K562 (cell line): Measurements from ENCODE around the gene SLC6A16. TPM values are rescaled to one million over a fixed set of nuclear protein-coding genes. Genes with fewer than 3 reads are reported as not detected.
A peak's percentile ranks its signal among the peaks of the same experiment; 100 is the strongest.

ENCODE experiments used
- ATAC-seq: fragments of 200-7000 bp; cut with Tn5 transposase; 3 replicates; pipeline ENCODE4 v1.9.1; 2020; ENCODE audit warnings: moderate library complexity
- BruUV-seq: library from RNA; stranded (reverse); fragments of 400-500 nt; replicated peaks from 2 replicates; lab custom pipeline; 2021; lab: Mats Ljungman, UMichigan
- CTCF ChIA-PET: fragments of 300-600 bp; formaldehyde crosslinking; extraction: SDS; loops from one replicate; lab custom pipeline; 2021; ENCODE audit warnings: low intra/inter-chr PET ratio; lab: Yijun Ruan, JAX
- POLR2A ChIA-PET: fragments of 300-600, 350-650 bp; sonication (Branson Sonifier 250); formaldehyde crosslinking; extraction: SDS; loops from one replicate; lab custom pipeline; 2021; ENCODE audit warnings: antibody characterized with exemption, inconsistent platforms; lab: Yijun Ruan, JAX
- DNase-seq, 4 experiments: peaks; one replicate each; pipeline versions ENCODE4 v3.0.0 to v3.0.0-alpha.2; 2011 to 2018; ENCODE audit warnings: low spot score in 3 of 4, mixed read lengths in 3 of 4; ENCODE audit errors: extremely low read depth in 1 of 4
- FAIRE-seq: peaks from 2 replicates; lab custom pipeline; 2011; peaks lifted over from hg19 to GRCh38; lab: Jason Lieb, UNC
- H2AFZ ChIP-seq: 2 replicates; pipeline ENCODE4 v1.6.0; 2011; ENCODE audit warnings: low read depth, low read length, control low read depth, inconsistent platforms
- H3K27ac ChIP-seq: fragments of 200-600 bp; 3 replicates; pipeline ENCODE4 v1.8.0; 2011; ENCODE audit warnings: low read depth, mild to moderate bottlenecking, control low read depth, inconsistent platforms, low read length, moderate library complexity, mixed read lengths; ENCODE audit errors: extremely low read depth
- H3K27me3 ChIP-seq, 2 experiments: fragments of 300-600 bp in 1 of 2; 2 replicates in 1 of 2; 3 replicates in 1 of 2; pipeline versions ENCODE4 v1.6.0 to v1.8.0; 2011; ENCODE audit warnings: inconsistent platforms in 2 of 2, low read length in 2 of 2, mild to moderate bottlenecking in 1 of 2, mixed read lengths in 1 of 2, moderate library complexity in 1 of 2; ENCODE audit not compliant: control insufficient read depth in 2 of 2, insufficient read depth in 2 of 2
- H3K36me3 ChIP-seq: fragments of 300-600 bp; 3 replicates; pipeline ENCODE4 v1.8.0; 2011; ENCODE audit warnings: mild to moderate bottlenecking, low read length, inconsistent platforms; ENCODE audit not compliant: control insufficient read depth, insufficient read depth
- H3K4me1 ChIP-seq, 2 experiments: fragments of 200-600 bp in 1 of 2; replicated peaks in 1 of 2; 2 replicates in 1 of 2; 3 replicates in 1 of 2; pipeline versions ENCODE4 v1.5.1 to v1.8.0; 2011; ENCODE audit warnings: inconsistent platforms in 2 of 2, low read length in 2 of 2, mild to moderate bottlenecking in 1 of 2, mixed read lengths in 1 of 2, moderate library complexity in 1 of 2; ENCODE audit not compliant: control insufficient read depth in 2 of 2, insufficient read depth in 2 of 2
- H3K4me2 ChIP-seq: 2 replicates; pipeline ENCODE4 v1.6.1; 2011; ENCODE audit warnings: low read length, control low read depth, inconsistent platforms, mixed read lengths; ENCODE audit not compliant: insufficient read depth
- H3K4me3 ChIP-seq: fragments of 200-600 bp; sonication (generic), shearing (Covaris generic); 2 replicates; pipeline ENCODE4 v1.5.1; 2016; ENCODE audit warnings: control low read depth, inconsistent platforms
- H3K79me2 ChIP-seq: fragments of 200-600 bp; 3 replicates; pipeline ENCODE4 v1.8.0; 2011; ENCODE audit warnings: low read length, inconsistent platforms; ENCODE audit not compliant: control insufficient read depth, insufficient read depth
- H3K9ac ChIP-seq, 2 experiments: 2 replicates each; pipeline versions ENCODE4 v1.6.0 to v1.6.1; 2011; ENCODE audit warnings: low read depth in 2 of 2, low read length in 2 of 2, control low read depth in 1 of 2, inconsistent platforms in 1 of 2, mild to moderate bottlenecking in 1 of 2, mixed read lengths in 1 of 2; ENCODE audit not compliant: insufficient read depth in 1 of 2
- H3K9me1 ChIP-seq: one replicate; pipeline ENCODE4 v1.6.0; 2011; ENCODE audit warnings: inconsistent platforms, mild to moderate bottlenecking, low read length, moderate library complexity; ENCODE audit not compliant: control insufficient read depth, insufficient read depth
- H3K9me3 ChIP-seq: replicated peaks from 2 replicates; pipeline ENCODE4 v1.5.1; 2011; ENCODE audit warnings: low read depth, low read length, inconsistent platforms; ENCODE audit not compliant: control insufficient read depth, insufficient read depth
- H4K20me1 ChIP-seq: replicated peaks from 2 replicates; pipeline ENCODE4 v1.6.1; 2011; ENCODE audit warnings: low read length, inconsistent platforms, mixed read lengths; ENCODE audit not compliant: control insufficient read depth, insufficient read depth
- BDP1 ChIP-seq: IDR thresholded peaks from 3 replicates; pipeline ENCODE4 v1.6.1; 2011; ENCODE audit not compliant: insufficient read length, insufficient read depth
- BHLHE40 ChIP-seq: IDR thresholded peaks from 2 replicates; pipeline ENCODE4 v1.6.1; 2011; ENCODE audit warnings: low read length, improper control_type of control experiment
- CCAR2 ChIP-seq: fragments of 200-400 bp; formaldehyde crosslinking; IDR thresholded peaks from 2 replicates; pipeline ENCODE4 v1.6.1; 2017; ENCODE audit warnings: mild to moderate bottlenecking, low read depth, low read length
- FIP1L1 ChIP-seq: fragments of 200-400 bp; formaldehyde crosslinking; IDR thresholded peaks from 2 replicates; pipeline ENCODE4 v1.6.1; 2018; ENCODE audit warnings: mild to moderate bottlenecking, low read depth, low read length; ENCODE audit not compliant: poor library complexity, severe bottlenecking
- FUS ChIP-seq: fragments of 200-400 bp; formaldehyde crosslinking; optimal IDR thresholded peaks from 2 replicates; pipeline ENCODE3; 2017; ENCODE audit warnings: low read depth, low read length
- ZNF263 ChIP-seq: sonication (generic); formaldehyde crosslinking; IDR thresholded peaks from 2 replicates; pipeline ENCODE4 v1.8.0; 2022; ENCODE audit warnings: mild to moderate bottlenecking, missing genetic modification reagents, borderline replicate concordance
- ZNF830 ChIP-seq: fragments of 250-450 bp; sonication (Bioruptor Pico); IDR thresholded peaks from 2 replicates; pipeline ENCODE4 v1.5.0; 2021; ENCODE audit warnings: mild to moderate bottlenecking
- WGBS: fragments of 100-300 bp; shearing (Covaris generic); methylation state at CpG from one replicate; pipeline ENCODE4 v1.1.6; 2016; ENCODE audit warnings: low coverage, mixed read lengths; ENCODE audit not compliant: insufficient coverage; ENCODE audit errors: missing lambda C conversion rate; 5-methylcytosine and 5-hydroxymethylcytosine counted together
- in situ Hi-C: fragments of 300-500 bp; cut with MboI; formaldehyde crosslinking; loops from 4 replicates; pipeline ENCODE4 v1.15.0; 2018; ENCODE audit warnings: inconsistent platforms, mixed read lengths
- intact Hi-C: fragments of 100-400 bp; cut with micrococcal nuclease; formaldehyde crosslinking; loops from 2 replicates; pipeline ENCODE4 v1.14.2; 2022
- polyA plus RNA-seq, 8 experiments: library from polyadenylated mRNA; depleted of rRNA in 4 of 8; stranded (reverse) in 5 of 8; unstranded in 3 of 8; fragments of >200 nt; fragmentation: Nextera tagmentation in 2 of 8; fragmentation: Illumina TruSeq in 1 of 8; extraction: Ambion mirVana in 2 of 8; extraction: Trizol in 1 of 8; gene quantifications; 2 replicates each; pipeline versions ENCODE4 v1.2.1 to v1.2.3, GENCODE V29; 2011 to 2014; ENCODE audit warnings: inconsistent platforms in 1 of 8, missing spikeins in 1 of 8
- total RNA-seq, 7 experiments: library from RNA; depleted of rRNA in 6 of 7; stranded (reverse); fragments of >200 nt in 6 of 7; fragmentation: Illumina TruSeq in 2 of 7; extraction: Trizol in 2 of 7; gene quantifications; 2 replicates each; pipeline versions ENCODE4 v1.2.1 to v1.2.3, GENCODE V29; 2011 to 2021; ENCODE audit warnings: low replicate concordance in 1 of 7
- TF ChIP-seq, protein P1 (sequence below): sonication (generic); formaldehyde crosslinking; IDR thresholded peaks from 2 replicates; pipeline ENCODE4 v1.8.0; 2023; ENCODE audit warnings: mild to moderate bottlenecking, missing genetic modification reagents
- TF ChIP-seq, protein P2 (sequence below): sonication (generic); formaldehyde crosslinking; IDR thresholded peaks from 2 replicates; pipeline ENCODE4 v1.9.0; 2022; ENCODE audit warnings: mild to moderate bottlenecking, missing genetic modification reagents

The SLC6A16 gene
- total and polyA plus RNA-seq, 9 of the 15 experiments (the other 6 are each of a cell fraction or from before 2014, with no cell fraction given), result 0.05 to 0.95 (median 0.36) TPM

DNA sequence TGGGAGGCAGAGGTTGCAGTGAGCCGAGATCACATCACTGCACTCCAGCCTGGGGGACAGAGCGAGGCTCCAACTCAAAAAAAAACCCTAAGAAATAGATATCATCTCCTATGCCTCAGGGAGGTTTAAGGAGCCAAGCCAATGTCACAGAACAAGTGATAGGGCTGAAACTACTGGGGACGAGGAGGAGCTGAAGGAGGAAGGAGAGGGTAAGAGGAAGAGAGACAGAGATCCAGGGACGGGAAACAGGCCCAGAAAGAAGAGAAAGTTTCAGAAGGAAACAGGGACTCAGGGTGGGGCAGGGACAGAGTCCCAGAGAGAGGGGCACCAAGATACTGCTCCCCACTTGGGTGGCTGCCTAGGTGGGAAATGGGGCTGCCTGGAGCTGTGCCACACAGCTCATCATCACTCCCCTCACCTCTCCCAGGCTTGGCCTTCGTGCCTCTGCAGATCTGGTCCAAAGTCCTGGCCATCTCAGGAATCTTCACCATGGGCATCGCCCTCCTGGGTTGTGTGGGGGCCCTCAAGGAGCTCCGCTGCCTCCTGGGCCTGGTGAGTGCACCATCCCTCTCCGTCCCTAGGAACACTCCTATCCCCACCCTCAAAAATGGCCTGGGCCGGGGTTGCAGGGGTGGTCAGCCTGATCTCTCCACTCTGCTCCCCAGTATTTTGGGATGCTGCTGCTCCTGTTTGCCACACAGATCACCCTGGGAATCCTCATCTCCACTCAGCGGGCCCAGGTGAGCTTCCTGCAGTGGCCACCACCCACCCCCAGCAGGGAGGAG lies 11.7 kb upstream of the SLC6A16 start:
- no peaks in the 10 kb centered on the region for H3K79me2 ChIP-seq
- H3K27me3 ChIP-seq, result no peaks in the 10 kb centered on the region
- peak overlapping the region in 1 of 2 experiments; percentile 84; a peak in 2 of 4 replicates for H3K9ac ChIP-seq
- CTCF ChIA-PET, result interaction anchor here (0.5 kb wide), 1 partner anchor 58 kb away, joined by 3 read pairs; no protein-coding TSS in a partner anchor
- intact Hi-C loops, result no loop called here
- POLR2A ChIA-PET, result interaction anchor here (1.3 kb wide), 1 partner anchor 159 kb away, joined by 4 read pairs; no protein-coding TSS in a partner anchor
- no peaks in the 10 kb centered on the region for H3K9me3 ChIP-seq
- no TSS peak for BruUV-seq
- DNase-seq, result no peak
- H3K36me3 ChIP-seq, result peaks cover 9% of the 10 kb centered on the region; the same call in 1 of the 3 replicates
- ATAC-seq, result no peak
- H3K4me3 ChIP-seq, result no peak overlapping the region
- no peak overlapping the region for H3K27ac ChIP-seq
- H3K9me1 ChIP-seq, result no peaks in the 10 kb centered on the region
- no peak for TF ChIP-seq FUS
- no peak for TF ChIP-seq FIP1L1
- TF ChIP-seq, protein P1, sequence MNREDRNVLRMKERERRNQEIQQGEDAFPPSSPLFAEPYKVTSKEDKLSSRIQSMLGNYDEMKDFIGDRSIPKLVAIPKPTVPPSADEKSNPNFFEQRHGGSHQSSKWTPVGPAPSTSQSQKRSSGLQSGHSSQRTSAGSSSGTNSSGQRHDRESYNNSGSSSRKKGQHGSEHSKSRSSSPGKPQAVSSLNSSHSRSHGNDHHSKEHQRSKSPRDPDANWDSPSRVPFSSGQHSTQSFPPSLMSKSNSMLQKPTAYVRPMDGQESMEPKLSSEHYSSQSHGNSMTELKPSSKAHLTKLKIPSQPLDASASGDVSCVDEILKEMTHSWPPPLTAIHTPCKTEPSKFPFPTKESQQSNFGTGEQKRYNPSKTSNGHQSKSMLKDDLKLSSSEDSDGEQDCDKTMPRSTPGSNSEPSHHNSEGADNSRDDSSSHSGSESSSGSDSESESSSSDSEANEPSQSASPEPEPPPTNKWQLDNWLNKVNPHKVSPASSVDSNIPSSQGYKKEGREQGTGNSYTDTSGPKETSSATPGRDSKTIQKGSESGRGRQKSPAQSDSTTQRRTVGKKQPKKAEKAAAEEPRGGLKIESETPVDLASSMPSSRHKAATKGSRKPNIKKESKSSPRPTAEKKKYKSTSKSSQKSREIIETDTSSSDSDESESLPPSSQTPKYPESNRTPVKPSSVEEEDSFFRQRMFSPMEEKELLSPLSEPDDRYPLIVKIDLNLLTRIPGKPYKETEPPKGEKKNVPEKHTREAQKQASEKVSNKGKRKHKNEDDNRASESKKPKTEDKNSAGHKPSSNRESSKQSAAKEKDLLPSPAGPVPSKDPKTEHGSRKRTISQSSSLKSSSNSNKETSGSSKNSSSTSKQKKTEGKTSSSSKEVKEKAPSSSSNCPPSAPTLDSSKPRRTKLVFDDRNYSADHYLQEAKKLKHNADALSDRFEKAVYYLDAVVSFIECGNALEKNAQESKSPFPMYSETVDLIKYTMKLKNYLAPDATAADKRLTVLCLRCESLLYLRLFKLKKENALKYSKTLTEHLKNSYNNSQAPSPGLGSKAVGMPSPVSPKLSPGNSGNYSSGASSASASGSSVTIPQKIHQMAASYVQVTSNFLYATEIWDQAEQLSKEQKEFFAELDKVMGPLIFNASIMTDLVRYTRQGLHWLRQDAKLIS, result no peak
- no peak for TF ChIP-seq CCAR2
- TF ChIP-seq ZNF830 (CRISPR knock-in tag), result no peak
- TF ChIP-seq ZNF263 (CRISPR knock-in tag), result peak; percentile 85
- TF ChIP-seq BDP1, result no peak
- TF ChIP-seq, protein P2, sequence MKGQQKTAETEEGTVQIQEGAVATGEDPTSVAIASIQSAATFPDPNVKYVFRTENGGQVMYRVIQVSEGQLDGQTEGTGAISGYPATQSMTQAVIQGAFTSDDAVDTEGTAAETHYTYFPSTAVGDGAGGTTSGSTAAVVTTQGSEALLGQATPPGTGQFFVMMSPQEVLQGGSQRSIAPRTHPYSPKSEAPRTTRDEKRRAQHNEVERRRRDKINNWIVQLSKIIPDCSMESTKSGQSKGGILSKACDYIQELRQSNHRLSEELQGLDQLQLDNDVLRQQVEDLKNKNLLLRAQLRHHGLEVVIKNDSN, result 0 out of 2 replicates have a peak, but pooled peaks have one; percentile 21
- TF ChIP-seq BHLHE40, result no peak
- no peak overlapping the region for H3K4me2 ChIP-seq
- no peaks in the 10 kb centered on the region for H4K20me1 ChIP-seq
- WGBS, result 66% methylated on average over 9 of the region's 10 CpGs
- peaks cover 40 to 69% of the 10 kb centered on the region in 2 experiments for H3K4me1 ChIP-seq
- no peak for FAIRE-seq
- in situ Hi-C loops, result no loop called here
- H2AFZ ChIP-seq, result no peak overlapping the region
